Endometrium (tissue), 2 donors: ENCODE measurements around the gene AFG1L.
"Not testable (repeated sequence)": the region's sequence is repeated elsewhere in the genome, so short reads cannot be mapped to it uniquely, and the experiment has no call there.

Experiments used
- FAIRE-seq: peaks from 2 replicates; lab custom pipeline; 2012; peaks lifted over from hg19 to GRCh38; lab: Jason Lieb, UNC
- donor health status: control.
- donor health status: control.

AFG1L gene

DNA sequence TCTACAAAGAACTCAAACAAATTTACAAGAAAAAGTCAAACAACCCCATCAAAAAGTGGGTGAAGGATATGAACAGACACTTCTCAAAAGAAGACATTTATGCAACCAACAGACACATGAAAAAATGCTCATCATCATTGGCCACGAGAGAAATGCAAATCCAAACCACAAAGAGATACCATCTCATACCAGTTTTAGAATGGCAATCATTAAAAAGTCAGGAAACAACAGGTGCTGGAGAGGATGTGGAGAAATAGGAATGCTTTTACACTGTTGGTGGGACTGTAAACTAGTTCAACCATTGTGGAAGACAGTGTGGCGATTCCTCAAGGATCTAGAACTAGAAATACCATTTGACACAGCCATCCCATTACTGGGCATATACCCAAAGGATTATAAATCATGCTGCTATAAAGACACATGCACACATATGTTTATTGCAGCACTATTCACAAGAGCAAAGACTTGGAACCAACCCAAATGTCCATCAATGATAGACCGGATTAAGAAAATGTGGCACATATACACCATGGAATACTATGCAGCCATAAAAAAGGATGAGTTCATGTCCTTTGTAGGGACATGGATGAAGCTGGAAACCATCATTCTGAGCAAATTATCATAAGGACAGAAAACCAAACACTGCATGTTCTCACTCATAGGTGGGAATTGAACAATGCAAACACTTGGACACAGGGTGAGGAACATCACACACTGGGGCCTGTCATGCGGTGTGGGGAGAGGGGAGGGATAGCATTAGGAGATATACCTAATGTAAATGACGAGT lies 121.4 kb downstream of the AFG1L start:
- FAIRE-seq = not testable (repeated sequence)

- FAIRE-seq = no peak
Measured at GRCh38 chr6:108417027-108417426, 122.2 kb downstream of the AFG1L start.

DNA sequence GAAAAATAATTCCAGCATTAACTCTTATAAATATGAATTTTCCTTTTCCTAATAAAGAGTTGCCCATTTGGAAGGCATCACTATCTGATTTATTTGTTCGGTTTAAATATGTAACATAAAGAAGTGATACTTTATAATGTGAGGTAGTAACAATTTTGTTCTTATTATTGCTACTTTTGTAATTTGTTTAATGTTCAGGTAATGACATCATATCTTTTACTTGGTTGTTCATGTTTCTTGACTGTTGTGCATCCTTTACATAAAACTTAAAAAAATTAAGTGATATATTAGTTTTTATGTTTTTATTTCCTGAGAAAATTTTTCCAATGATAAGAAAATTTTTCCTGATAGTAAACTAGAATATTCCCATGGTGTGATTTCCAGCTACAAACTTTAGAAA lies 124.6 kb downstream of the AFG1L start:
- no peak for FAIRE-seq

- peak; percentile 53 for FAIRE-seq
Measured at GRCh38 chr6:108419934-108420609, 125.2 kb downstream of the AFG1L start.

DNA sequence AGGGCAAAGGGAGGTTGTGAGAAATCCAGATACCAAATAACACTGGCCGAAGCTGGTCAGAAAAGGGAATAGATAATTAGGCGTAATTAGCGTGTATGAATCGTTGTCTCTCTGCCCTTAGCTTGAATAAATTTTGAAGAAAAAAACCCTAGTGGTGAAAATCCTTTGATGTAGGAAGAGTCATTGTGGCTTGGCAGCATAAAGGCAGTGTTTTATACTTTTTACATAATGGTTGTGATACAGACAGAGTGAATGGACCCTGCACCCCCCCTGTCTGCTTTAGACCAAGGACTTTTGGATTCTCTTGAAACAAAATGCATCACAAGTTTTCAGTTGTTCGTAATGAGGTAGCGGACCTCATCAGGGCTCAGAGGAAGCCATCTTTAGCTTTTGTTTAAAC lies 126.5 kb downstream of the AFG1L start:
- no peak for FAIRE-seq

- FAIRE-seq = peak; percentile 8
Measured at GRCh38 chr6:108423982-108424705, 129.3 kb downstream of the AFG1L start.

DNA sequence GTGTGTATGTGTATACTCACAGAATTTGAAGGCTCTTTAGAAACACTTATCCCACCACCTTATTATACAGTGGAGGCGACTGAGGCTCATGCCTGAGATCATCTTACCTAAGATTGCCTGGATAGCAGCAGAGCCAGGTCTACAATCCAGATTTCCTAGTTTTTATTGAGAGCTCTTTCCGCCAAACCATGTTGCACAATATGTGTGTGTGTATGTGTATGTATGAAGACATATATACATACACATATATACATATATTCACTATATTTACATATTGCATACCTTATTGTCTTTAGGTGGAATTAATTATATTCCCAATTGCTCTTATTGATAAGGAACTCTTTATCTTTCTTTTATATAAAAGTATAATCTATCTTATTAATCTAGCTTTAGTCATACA lies 130.6 kb downstream of the AFG1L start:
- FAIRE-seq = no peak

GRCh38 chr6:108432143-108432542 lies 137.3 kb downstream of the AFG1L start:
- no peak for FAIRE-seq

DNA sequence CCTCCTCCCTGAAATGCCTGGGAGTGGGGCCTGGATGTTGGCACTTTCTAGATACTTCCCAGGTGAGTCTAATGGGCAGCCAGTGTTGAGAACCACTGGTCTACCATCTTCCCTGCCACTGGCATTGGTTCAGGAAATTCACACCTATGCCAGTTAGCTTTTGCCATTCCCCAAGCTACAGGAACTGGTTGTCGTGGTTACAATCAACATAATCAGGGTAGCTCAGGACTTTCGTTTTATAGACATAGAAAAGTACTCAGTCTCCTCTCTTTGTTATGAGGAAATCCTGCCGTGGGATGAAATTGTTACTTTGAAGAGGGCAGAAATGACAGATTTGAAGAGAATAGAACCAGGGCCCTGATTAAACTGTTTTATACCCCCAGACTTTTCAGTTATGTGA lies 137.9 kb downstream of the AFG1L start:
- FAIRE-seq = no peak

GRCh38 chr6:108434222-108434621 lies 139.4 kb downstream of the AFG1L start:
- no peak for FAIRE-seq

DNA sequence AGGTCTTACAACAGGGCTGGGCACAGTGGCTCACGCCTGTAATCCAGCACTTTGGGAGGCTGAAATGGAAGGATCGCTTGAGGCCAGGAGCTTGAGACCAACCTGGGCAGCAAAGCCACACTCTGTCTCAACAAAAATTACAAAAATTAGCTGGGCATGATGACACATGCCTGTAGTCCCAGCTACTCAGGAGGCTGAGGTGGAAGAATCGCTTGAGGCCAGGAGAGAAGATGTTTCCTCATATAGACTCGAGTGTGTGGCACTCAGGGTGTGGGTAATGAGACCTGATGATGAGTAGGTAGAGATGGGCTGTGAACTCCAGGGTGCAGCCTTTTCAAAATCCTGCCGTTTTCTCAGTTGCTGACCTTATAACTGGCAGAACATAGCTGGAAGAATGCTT lies 140.5 kb downstream of the AFG1L start:
- FAIRE-seq = no peak

GRCh38 chr6:108436771-108437170 lies 141.9 kb downstream of the AFG1L start:
- no peak for FAIRE-seq

DNA sequence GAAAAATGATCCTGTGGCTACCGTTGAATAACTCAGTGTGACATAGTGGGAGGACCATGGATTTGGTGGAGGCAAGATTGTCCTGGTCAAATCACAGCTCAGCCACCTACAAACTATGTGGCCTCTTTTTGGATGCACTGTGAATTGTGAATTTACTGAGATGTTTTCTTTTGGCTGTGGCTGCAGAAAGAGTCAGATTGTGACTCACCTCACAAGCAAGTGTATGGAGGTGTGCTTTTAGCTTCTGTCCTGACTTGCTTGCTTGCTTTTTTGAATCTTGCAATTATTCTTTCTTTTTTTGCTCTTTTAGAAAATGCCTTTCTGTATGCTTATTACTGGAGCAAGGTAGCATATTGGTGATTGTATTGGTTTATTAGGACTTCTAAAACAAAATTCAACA lies 143.0 kb downstream of the AFG1L start:
- FAIRE-seq = no peak

GRCh38 chr6:108438918-108439317 lies 144.1 kb downstream of the AFG1L start:
- FAIRE-seq = no peak

- FAIRE-seq = peak; percentile 39
Measured at GRCh38 chr6:108441141-108441540, 146.3 kb downstream of the AFG1L start.

DNA sequence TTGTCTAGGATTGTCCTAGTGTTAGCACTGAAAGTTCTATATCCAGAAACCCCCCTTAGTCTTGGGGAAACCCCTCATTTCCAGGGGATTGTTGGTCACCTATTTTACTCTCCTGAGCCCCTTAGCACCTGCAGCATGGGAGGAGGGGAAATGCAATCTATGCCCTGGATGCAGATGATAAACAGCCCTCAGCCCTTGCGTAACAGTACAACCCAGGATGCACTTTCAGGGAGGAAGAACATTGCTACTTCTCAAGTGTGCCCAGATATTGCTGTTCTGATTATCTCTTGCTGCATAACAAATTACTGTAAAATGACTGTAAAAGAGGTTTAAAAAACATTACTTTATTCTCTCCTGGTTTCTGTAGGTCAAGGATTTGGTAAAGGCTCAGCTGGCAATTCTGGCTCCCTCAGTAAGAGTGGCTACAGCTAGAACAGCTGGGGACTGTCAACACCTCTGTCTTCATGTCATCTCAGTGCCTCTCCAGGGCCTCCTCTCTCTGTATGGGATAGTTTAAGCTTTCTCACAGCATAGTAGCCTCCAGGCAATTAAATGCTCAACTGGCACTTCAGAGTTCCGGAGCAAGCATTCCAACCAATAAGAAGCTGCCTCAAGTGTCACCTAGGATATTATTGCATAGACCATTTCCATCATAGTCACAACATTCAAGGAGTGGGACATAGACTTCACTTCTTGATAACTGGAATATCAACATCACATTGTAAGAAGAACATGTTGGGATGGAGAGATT lies 148.1 kb downstream of the AFG1L start:
- no peak for FAIRE-seq

DNA sequence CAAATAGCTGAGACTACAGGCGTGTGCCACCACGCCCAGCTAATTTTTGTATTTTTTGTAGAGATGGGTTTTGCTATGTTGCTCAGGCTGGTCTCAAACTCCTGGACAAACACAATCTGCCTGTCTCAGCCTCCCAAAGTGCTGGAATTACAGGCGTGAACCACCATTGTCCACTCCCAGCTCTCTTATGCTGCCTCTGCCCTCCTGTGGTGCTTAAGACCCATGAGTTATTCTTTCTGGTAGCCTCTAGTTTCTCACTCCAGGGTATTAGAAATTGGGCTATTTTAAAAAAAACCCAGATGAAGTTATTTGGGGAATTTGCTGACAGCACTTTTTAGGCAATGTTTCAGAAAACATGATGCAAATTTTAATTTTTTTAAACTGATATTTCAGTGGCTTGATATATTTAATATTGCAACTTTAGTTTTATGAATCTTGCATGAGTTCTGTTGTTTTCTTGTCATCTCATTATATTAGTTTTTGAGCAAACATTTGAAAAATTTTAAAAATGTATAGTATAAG lies 151.8 kb downstream of the AFG1L start:
- no peak for FAIRE-seq

DNA sequence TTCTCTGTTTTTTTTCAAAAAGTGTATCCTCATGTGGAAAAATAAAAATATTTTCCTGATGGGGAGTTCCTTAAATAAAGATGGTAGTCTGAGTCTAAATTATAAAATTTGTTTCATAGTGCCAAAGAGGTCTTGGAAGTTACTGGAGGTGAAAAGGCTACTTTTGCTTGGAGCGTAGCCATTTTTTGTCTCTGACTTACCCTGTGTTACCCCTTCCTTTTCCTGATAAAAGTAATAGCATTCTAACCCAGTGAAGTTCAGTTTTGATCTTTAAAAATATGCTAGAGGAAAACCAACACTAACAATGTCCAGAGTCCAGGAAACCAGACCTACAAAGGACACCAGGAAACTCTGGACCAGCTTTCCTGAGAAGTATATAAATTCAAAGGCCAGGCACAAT lies 153.6 kb downstream of the AFG1L start:
- FAIRE-seq = no peak

- FAIRE-seq = not testable (repeated sequence)
Measured at GRCh38 chr6:108449717-108450116, 154.9 kb downstream of the AFG1L start.

- no peak for FAIRE-seq
Measured at GRCh38 chr6:108451816-108452215, 157.0 kb downstream of the AFG1L start.

GRCh38 chr6:108452711-108453195 lies 157.9 kb downstream of the AFG1L start:
- FAIRE-seq = no peak

DNA sequence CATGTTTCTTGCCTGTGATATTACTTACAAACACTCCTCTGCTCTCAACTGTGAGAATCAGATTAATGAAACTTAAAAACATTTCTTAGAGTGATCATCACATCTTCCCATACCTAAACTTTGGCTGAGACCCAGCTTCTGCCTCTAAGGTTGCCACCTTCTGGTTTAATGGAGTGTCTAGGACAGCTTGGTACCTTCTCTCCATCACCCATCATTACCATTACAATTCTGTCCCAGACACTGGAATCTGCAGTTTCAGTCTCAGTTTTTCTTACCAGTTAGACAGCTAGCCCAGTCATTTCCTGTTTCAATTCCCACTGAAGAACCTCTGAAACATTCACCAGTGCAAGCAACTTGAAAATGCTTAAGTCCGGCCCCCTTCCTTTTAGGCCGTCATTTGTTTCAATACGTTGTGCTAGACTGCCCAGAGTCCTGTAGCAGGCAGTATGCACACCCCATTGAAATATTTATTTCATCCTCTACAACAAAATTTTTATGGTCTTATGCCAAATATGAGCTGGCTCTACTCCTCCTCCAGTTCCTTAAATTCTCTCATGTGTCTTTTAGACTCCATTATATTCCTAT lies 158.8 kb downstream of the AFG1L start:
- no peak for FAIRE-seq
